Liver (tissue), 9 donors: Measurements from ENCODE around the gene PGM3. TPM values are rescaled to one million over a fixed set of nuclear protein-coding genes. Genes with fewer than 3 reads are reported as not detected.

Experiments
- DNase-seq: peaks from one replicate; pipeline ENCODE4 v3.0.0-alpha.2; 2017; ENCODE audit warnings: low spot score
- H3K27ac ChIP-seq, 2 donors: one replicate each; pipeline ENCODE4 v1.7.0; 2013; ENCODE audit warnings: inconsistent platforms in 2 of 2, low read length in 2 of 2, control low read depth in 1 of 2, low read depth in 1 of 2, mild to moderate bottlenecking in 1 of 2
- H3K27me3 ChIP-seq, 4 donors: one replicate each; pipeline versions ENCODE4 v1.6.1 to v1.7.0; 2013; ENCODE audit warnings: low read length in 3 of 4, inconsistent platforms in 1 of 4, mild to moderate bottlenecking in 1 of 4, moderate library complexity in 1 of 4; ENCODE audit not compliant: control insufficient read depth in 4 of 4, insufficient read depth in 4 of 4
- H3K36me3 ChIP-seq, 4 donors: one replicate each; pipeline versions ENCODE4 v1.6.1 to v1.7.0; 2013; ENCODE audit warnings: low read length in 3 of 4, mild to moderate bottlenecking in 3 of 4, low read depth in 1 of 4, moderate library complexity in 1 of 4; ENCODE audit not compliant: control insufficient read depth in 4 of 4, insufficient read depth in 3 of 4
- H3K4me1 ChIP-seq, 4 donors: one replicate each; pipeline versions ENCODE4 v1.6.1 to v1.7.0; 2013; ENCODE audit warnings: low read length in 3 of 4, mild to moderate bottlenecking in 3 of 4, moderate library complexity in 1 of 4; ENCODE audit not compliant: control insufficient read depth in 4 of 4, insufficient read depth in 4 of 4
- H3K4me3 ChIP-seq, 3 donors: one replicate each; pipeline versions ENCODE4 v1.6.1 to v1.7.0; 2013; ENCODE audit warnings: low read length in 3 of 3, control low read depth in 1 of 3, low read depth in 1 of 3, mild to moderate bottlenecking in 1 of 3
- H3K9ac ChIP-seq, 2 donors: one replicate each; pipeline ENCODE4 v1.7.0; 2013; ENCODE audit warnings: low read length in 2 of 2, mild to moderate bottlenecking in 2 of 2, moderate library complexity in 2 of 2, control low read depth in 1 of 2, low read depth in 1 of 2
- H3K9me3 ChIP-seq, 4 donors: one replicate each; pipeline versions ENCODE4 v1.6.1 to v1.7.0; 2013; ENCODE audit warnings: low read length in 3 of 4; ENCODE audit not compliant: control insufficient read depth in 4 of 4
- EGR1 ChIP-seq, 2 donors: IDR thresholded peaks; 2 replicates each; pipeline ENCODE4 v1.6.1; 2016 to 2018; ENCODE audit warnings: antibody characterized with exemption in 2 of 2, low read depth in 2 of 2
- FOXA1 ChIP-seq: IDR thresholded peaks from 2 replicates; pipeline ENCODE4 v1.6.1; 2016; ENCODE audit warnings: antibody characterized with exemption
- FOXA2 ChIP-seq: IDR thresholded peaks from 2 replicates; pipeline ENCODE4 v1.6.1; 2016; ENCODE audit warnings: antibody characterized with exemption
- GABPA ChIP-seq, 2 donors: IDR thresholded peaks in 1 of 2; conservative IDR thresholded peaks in 1 of 2; 2 replicates each; pipeline ENCODE4 v1.6.1; 2016; ENCODE audit warnings: antibody characterized with exemption in 2 of 2, mild to moderate bottlenecking in 1 of 2, moderate library complexity in 1 of 2
- HNF4G ChIP-seq: IDR thresholded peaks from 2 replicates; pipeline ENCODE4 v1.6.1; 2016; ENCODE audit warnings: antibody characterized with exemption
- JUND ChIP-seq, 2 donors: IDR thresholded peaks; 2 replicates each; pipeline ENCODE4 v1.6.1; 2016; ENCODE audit warnings: antibody characterized with exemption in 2 of 2
- NR2F2 ChIP-seq: IDR thresholded peaks from 2 replicates; pipeline ENCODE4 v1.6.1; 2016; ENCODE audit warnings: antibody characterized with exemption
- RAD21 ChIP-seq, 2 donors: IDR thresholded peaks; 2 replicates each; pipeline ENCODE4 v1.6.1; 2016; ENCODE audit warnings: antibody characterized with exemption in 2 of 2, mild to moderate bottlenecking in 2 of 2
- RXRA ChIP-seq, 2 donors: IDR thresholded peaks; 2 replicates each; pipeline ENCODE4 v1.6.1; 2017 to 2018; ENCODE audit warnings: antibody characterized with exemption in 2 of 2, mild to moderate bottlenecking in 1 of 2
- TAF1 ChIP-seq: conservative IDR thresholded peaks from 2 replicates; pipeline ENCODE4 v1.6.1; 2016; ENCODE audit warnings: antibody characterized with exemption, mild to moderate bottlenecking
- YY1 ChIP-seq: IDR thresholded peaks from 2 replicates; pipeline ENCODE4 v1.6.1; 2016; ENCODE audit warnings: antibody characterized with exemption, mild to moderate bottlenecking
- WGBS: extraction: QIAGEN DNeasy Blood & Tissue Kit; methylation state at CpG from one replicate; pipeline ENCODE4 v1.1.7; 2013; 5-methylcytosine and 5-hydroxymethylcytosine counted together
- polyA plus RNA-seq, 2 donors: library from polyadenylated mRNA; stranded (reverse) in 1 of 2; unstranded in 1 of 2; fragments of 200-250 nt in 1 of 2; fragments of >200 nt in 1 of 2; fragmentation: Nextera tagmentation in 1 of 2; extraction: Ambion mirVana in 1 of 2; gene quantifications; one replicate each; pipeline versions ENCODE4 v1.2.1 to v1.2.3, GENCODE V29; 2013 to 2015
- total RNA-seq, 2 donors: library from RNA; depleted of rRNA; stranded (reverse); fragments of >200 nt; gene quantifications; one replicate each; pipeline ENCODE4 v1.2.3, GENCODE V29; 2014
- TF ChIP-seq, protein P1 (sequence below): IDR thresholded peaks from 2 replicates; pipeline ENCODE4 v1.6.1; 2016; ENCODE audit warnings: antibody characterized with exemption
- TF ChIP-seq, protein P2 (sequence below): fragments of 150-350 bp; IDR thresholded peaks from 2 replicates; pipeline ENCODE4 v1.5.1; 2017; ENCODE audit warnings: improper control_type of control experiment, low read depth, low read length; ENCODE audit not compliant: missing input control
- TF ChIP-seq, protein P3 (sequence below): IDR thresholded peaks from 2 replicates; pipeline ENCODE4 v1.6.1; 2016; ENCODE audit warnings: antibody characterized with exemption
- TF ChIP-seq, protein P4 (sequence below): IDR thresholded peaks from 2 replicates; pipeline ENCODE4 v1.6.1; 2016; ENCODE audit warnings: antibody characterized with exemption, mild to moderate bottlenecking
- donor health status: healthy.
- donor health status: healthy.
- donor health status: healthy.
- donor health status: healthy.
- donor health status: healthy.

PGM3 gene
- total and polyA plus RNA-seq, 4 donors: 14.7 to 61.1 (median 26.0) TPM

DNA sequence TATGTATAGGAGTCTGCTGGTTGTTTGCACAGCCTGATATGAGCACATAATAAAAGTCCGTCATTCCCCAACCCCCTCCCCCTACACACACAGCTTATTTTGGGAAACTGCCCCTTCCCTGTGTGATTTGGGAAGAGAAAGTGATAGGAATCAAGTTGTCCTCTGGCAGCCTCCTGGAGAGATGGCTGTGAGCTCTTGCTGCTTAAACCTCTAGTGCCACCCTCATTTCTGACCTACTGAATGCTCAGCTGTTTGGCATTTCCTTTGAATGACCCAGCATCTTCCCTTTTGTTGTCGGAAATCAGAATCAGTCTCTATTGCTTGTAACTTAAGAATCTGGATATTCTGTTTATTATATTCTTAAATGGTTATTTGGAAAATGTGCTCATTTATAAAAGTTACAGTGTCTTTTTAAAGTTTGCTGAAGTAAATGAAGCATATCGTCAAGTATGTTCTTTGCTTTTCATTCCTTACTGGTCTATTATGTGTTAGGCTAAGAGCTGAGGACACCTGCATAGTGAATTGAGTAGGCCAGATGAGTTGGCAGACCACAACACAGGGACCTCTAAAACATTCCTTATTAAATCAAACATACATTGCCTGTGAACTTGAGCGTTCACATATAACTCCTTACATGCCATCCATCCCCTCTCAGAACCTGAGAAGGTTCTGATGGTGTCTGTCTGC lies 5.6 kb upstream of the PGM3 start:
- Histone ChIP-seq H3K4me3 (no peak overlapping the region), H3K4me1 (peaks cover 3 to 8% (median 5%) of the 10 kb centered on the region in 4 donors), H3K27me3 (no peaks in the 10 kb centered on the region), H3K9ac (no peak overlapping the region), H3K36me3 (peaks cover 3 to 16% (median 10%) of the 10 kb centered on the region in 4 donors), H3K27ac (no peak overlapping the region), H3K9me3 (no peaks in the 10 kb centered on the region)
- DNase-seq: no peak
- TF ChIP-seq, protein P1, sequence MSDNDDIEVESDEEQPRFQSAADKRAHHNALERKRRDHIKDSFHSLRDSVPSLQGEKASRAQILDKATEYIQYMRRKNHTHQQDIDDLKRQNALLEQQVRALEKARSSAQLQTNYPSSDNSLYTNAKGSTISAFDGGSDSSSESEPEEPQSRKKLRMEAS: no peak
- TF ChIP-seq EGR1 (IDR thresholded peaks at IDR 0.05; ENCODE audit: low read depth in 2 of 2) (no peak), RAD21 (IDR thresholded peaks at IDR 0.05) (no peak), RXRA (IDR thresholded peaks at IDR 0.05) (no peak), NR2F2 (no peak), FOXA1 (no peak), JUND (IDR thresholded peaks at IDR 0.05) (no peak)
- TF ChIP-seq, protein P2, sequence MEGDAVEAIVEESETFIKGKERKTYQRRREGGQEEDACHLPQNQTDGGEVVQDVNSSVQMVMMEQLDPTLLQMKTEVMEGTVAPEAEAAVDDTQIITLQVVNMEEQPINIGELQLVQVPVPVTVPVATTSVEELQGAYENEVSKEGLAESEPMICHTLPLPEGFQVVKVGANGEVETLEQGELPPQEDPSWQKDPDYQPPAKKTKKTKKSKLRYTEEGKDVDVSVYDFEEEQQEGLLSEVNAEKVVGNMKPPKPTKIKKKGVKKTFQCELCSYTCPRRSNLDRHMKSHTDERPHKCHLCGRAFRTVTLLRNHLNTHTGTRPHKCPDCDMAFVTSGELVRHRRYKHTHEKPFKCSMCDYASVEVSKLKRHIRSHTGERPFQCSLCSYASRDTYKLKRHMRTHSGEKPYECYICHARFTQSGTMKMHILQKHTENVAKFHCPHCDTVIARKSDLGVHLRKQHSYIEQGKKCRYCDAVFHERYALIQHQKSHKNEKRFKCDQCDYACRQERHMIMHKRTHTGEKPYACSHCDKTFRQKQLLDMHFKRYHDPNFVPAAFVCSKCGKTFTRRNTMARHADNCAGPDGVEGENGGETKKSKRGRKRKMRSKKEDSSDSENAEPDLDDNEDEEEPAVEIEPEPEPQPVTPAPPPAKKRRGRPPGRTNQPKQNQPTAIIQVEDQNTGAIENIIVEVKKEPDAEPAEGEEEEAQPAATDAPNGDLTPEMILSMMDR: no peak
- 92% methylated on average over 4 of the region's 4 CpGs for WGBS

DNA sequence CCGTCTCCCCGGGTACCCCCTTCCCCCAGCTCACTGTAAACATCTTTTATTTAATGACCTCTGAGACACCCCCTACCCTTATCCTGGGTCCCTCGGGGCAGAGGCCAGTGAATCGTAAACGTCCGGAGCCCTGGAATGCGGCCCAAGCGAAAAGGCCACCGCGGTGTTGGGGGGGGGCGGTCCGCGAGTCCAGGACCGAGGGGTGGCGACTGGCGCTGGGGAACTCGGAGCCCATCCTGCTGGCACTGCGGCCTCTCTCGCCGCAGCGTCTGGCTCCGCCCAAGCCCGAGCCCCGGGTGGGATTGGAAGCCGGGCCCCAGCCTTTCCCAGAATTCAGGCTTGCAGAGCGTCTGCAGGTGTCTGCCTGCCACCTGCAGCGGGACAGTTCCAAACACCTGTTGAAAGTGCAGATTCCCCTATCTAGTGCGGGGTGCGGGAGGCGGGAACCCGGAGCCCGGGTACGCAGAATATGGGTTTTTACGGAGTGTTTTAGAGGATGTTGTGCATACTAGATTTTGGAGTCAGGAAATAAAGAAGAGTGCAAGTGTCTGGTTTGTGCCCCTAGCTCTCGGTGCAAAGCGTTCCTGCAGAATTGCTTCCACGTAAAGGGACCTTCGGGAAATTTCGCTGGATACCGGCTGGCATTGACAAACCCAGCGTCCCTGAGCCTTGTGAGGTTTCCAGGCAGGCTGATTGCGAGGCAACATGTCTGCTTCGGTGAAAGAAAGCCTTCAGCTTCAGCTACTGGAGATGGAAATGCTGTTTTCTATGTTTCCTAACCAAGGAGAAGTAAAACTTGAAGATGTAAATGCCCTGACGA lies 892 bp upstream of the PGM3 start:
- 3% methylated on average over 44 of the region's 44 CpGs for WGBS
- Histone ChIP-seq H3K27me3 (no peaks in the 10 kb centered on the region), H3K27ac (peak overlapping the region; percentile 81 to 95), H3K9ac (peak overlapping the region; percentile 34 to 49), H3K36me3 (peaks cover 3 to 20% (median 13%) of the 10 kb centered on the region in 4 donors), H3K4me3 (peak overlapping the region; percentile 93 to 99 (median 98)), H3K4me1 (peaks cover 15 to 26% (median 19%) of the 10 kb centered on the region in 4 donors), H3K9me3 (no peaks in the 10 kb centered on the region)
- peak; percentile 52 for DNase-seq
- TF ChIP-seq HNF4G (no peak), RAD21 (IDR thresholded peaks at IDR 0.05) (no peak), YY1 (peak; percentile 8), TAF1 (no peak), NR2F2 (no peak)

DNA sequence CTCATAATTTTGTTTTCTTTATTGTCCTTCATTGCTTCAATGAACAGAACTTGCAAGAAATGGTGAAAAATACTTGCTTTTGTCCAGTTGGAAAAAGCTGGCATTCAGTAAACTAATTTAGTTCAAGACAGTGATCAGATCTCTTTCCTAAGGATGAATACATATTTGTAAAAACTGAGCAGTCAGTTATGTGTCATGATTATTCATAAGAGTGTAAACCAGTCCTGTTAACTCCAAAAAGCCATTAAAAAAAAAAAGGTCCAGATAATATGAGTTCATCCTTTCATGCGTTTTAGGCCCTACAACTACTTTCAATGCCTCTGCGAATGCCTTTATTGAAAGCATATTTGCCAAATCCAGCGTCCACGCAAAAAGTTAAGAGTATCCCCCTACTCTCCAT lies 609 bp downstream of the PGM3 start:
- no peaks in the 10 kb centered on the region for H3K27me3 ChIP-seq
- peak overlapping the region; percentile 93 to 99 (median 98) for H3K4me3 ChIP-seq
- H3K27ac ChIP-seq: peak overlapping the region; percentile 81 to 95
- H3K9me3 ChIP-seq: no peaks in the 10 kb centered on the region
- WGBS: 2% methylated on average over 4 of the region's 4 CpGs
- peak overlapping the region; percentile 82 to 94 for H3K9ac ChIP-seq
- peaks cover 2 to 27% (median 15%) of the 10 kb centered on the region in 4 donors for H3K36me3 ChIP-seq
- no peak for DNase-seq
- H3K4me1 ChIP-seq: peaks cover 15 to 26% (median 19%) of the 10 kb centered on the region in 4 donors
- TF ChIP-seq, protein P3, sequence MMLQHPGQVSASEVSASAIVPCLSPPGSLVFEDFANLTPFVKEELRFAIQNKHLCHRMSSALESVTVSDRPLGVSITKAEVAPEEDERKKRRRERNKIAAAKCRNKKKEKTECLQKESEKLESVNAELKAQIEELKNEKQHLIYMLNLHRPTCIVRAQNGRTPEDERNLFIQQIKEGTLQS: no peak
- TF ChIP-seq JUND (IDR thresholded peaks at IDR 0.05) (no peak), TAF1 (no peak), HNF4G (no peak), FOXA1 (no peak), NR2F2 (no peak), EGR1 (IDR thresholded peaks at IDR 0.05; ENCODE audit: low read depth in 2 of 2) (no peak), FOXA2 (no peak), GABPA (IDR thresholded peaks at IDR 0.05 in 1 of 2, conservative IDR thresholded peaks at IDR 0.05 in 1 of 2) (no peak), RXRA (IDR thresholded peaks at IDR 0.05) (no peak), RAD21 (IDR thresholded peaks at IDR 0.05) (no peak), YY1 (no peak)
- TF ChIP-seq, protein P1: no peak
- TF ChIP-seq, protein P4, sequence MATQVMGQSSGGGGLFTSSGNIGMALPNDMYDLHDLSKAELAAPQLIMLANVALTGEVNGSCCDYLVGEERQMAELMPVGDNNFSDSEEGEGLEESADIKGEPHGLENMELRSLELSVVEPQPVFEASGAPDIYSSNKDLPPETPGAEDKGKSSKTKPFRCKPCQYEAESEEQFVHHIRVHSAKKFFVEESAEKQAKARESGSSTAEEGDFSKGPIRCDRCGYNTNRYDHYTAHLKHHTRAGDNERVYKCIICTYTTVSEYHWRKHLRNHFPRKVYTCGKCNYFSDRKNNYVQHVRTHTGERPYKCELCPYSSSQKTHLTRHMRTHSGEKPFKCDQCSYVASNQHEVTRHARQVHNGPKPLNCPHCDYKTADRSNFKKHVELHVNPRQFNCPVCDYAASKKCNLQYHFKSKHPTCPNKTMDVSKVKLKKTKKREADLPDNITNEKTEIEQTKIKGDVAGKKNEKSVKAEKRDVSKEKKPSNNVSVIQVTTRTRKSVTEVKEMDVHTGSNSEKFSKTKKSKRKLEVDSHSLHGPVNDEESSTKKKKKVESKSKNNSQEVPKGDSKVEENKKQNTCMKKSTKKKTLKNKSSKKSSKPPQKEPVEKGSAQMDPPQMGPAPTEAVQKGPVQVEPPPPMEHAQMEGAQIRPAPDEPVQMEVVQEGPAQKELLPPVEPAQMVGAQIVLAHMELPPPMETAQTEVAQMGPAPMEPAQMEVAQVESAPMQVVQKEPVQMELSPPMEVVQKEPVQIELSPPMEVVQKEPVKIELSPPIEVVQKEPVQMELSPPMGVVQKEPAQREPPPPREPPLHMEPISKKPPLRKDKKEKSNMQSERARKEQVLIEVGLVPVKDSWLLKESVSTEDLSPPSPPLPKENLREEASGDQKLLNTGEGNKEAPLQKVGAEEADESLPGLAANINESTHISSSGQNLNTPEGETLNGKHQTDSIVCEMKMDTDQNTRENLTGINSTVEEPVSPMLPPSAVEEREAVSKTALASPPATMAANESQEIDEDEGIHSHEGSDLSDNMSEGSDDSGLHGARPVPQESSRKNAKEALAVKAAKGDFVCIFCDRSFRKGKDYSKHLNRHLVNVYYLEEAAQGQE: no peak
- TF ChIP-seq, protein P2: no peak
